ENCODE data around the gene FDX2. TPM values are rescaled to one million over a fixed set of nuclear protein-coding genes. Genes with fewer than 3 reads are reported as not detected.

FDX2 gene
- total and polyA plus RNA-seq, 2 donors (not counting 1 experiment from before 2014, with no cell fraction given), result 14.0 to 21.0 TPM

DNA sequence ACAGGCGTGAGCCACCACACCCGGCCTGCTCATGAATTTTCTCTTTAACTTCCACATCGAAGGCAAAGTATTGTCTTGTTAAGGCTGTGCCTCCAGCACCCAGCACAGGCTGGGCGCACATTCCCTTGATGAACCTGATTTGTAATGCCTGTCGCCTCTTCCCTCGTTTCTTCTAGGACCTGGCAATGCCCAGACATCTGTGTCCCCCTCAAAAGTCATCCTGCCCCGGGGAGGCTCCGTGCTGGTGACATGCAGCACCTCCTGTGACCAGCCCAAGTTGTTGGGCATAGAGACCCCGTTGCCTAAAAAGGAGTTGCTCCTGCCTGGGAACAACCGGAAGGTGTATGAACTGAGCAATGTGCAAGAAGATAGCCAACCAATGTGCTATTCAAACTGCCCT is 41.2 kb downstream of the FDX2 start:
- H3K4me2 ChIP-seq (ENCODE audit: extremely low read depth, insufficient read depth, low read length), result no peak overlapping the region
- TF ChIP-seq EZH2 (IDR thresholded peaks at IDR 0.05; ENCODE audit: low read length, missing control alignments), result no peak
- TF ChIP-seq, protein P1, sequence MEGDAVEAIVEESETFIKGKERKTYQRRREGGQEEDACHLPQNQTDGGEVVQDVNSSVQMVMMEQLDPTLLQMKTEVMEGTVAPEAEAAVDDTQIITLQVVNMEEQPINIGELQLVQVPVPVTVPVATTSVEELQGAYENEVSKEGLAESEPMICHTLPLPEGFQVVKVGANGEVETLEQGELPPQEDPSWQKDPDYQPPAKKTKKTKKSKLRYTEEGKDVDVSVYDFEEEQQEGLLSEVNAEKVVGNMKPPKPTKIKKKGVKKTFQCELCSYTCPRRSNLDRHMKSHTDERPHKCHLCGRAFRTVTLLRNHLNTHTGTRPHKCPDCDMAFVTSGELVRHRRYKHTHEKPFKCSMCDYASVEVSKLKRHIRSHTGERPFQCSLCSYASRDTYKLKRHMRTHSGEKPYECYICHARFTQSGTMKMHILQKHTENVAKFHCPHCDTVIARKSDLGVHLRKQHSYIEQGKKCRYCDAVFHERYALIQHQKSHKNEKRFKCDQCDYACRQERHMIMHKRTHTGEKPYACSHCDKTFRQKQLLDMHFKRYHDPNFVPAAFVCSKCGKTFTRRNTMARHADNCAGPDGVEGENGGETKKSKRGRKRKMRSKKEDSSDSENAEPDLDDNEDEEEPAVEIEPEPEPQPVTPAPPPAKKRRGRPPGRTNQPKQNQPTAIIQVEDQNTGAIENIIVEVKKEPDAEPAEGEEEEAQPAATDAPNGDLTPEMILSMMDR (conservative IDR thresholded peaks at IDR 0.05 in 1 of 2, IDR thresholded peaks at IDR 0.05 in 1 of 2; ENCODE audit: low read depth in 1 of 2, low read length in 2 of 2), result no peak
- H3K79me2 ChIP-seq (ENCODE audit: control insufficient read depth, insufficient read depth, low read length), result no peaks in the 10 kb centered on the region
- H3K4me1 ChIP-seq (ENCODE audit: control insufficient read depth, extremely low read depth, insufficient read depth, low read length), result peaks cover 7% of the 10 kb centered on the region
- peaks cover 13% of the 10 kb centered on the region for H3K27me3 ChIP-seq (ENCODE audit: control insufficient read depth, insufficient read depth, low read length)
- H4K20me1 ChIP-seq (ENCODE audit: control insufficient read depth, extremely low read depth, insufficient read depth, low read length), result no peaks in the 10 kb centered on the region
- no peak overlapping the region for H3K27ac ChIP-seq (ENCODE audit: insufficient read depth, low read length)
- no peaks in the 10 kb centered on the region for H3K36me3 ChIP-seq (ENCODE audit: control insufficient read depth, insufficient read depth, low read length)
- no peak overlapping the region for H2AFZ ChIP-seq (ENCODE audit: low read length)
- no peaks in the 10 kb centered on the region for H3K9me3 ChIP-seq (ENCODE audit: control insufficient read depth, insufficient read depth, low read depth, low read length)
- no peak for DNase-seq (ENCODE audit: low read depth in 2 of 2)
- H3K4me3 ChIP-seq (replicated peaks in 1 of 4; ENCODE audit: control extremely low read depth in 1 of 4, insufficient read depth in 1 of 4, low read depth in 3 of 4, low read length in 4 of 4), result no peak overlapping the region
- H3K9ac ChIP-seq (ENCODE audit: insufficient read depth, low read length), result no peak overlapping the region

- TF ChIP-seq, protein P1 (conservative IDR thresholded peaks at IDR 0.05 in 1 of 2, IDR thresholded peaks at IDR 0.05 in 1 of 2; ENCODE audit: low read depth in 1 of 2, low read length in 2 of 2), result no peak
- no peak for TF ChIP-seq EZH2 (IDR thresholded peaks at IDR 0.05; ENCODE audit: low read length, missing control alignments)
- Histone ChIP-seq H3K4me2 (ENCODE audit: extremely low read depth, insufficient read depth, low read length) (no peak overlapping the region), H3K27me3 (ENCODE audit: control insufficient read depth, insufficient read depth, low read length) (peaks cover 13% of the 10 kb centered on the region), H3K36me3 (ENCODE audit: control insufficient read depth, insufficient read depth, low read length) (no peaks in the 10 kb centered on the region), H3K4me1 (ENCODE audit: control insufficient read depth, extremely low read depth, insufficient read depth, low read length) (peaks cover 7% of the 10 kb centered on the region), H3K4me3 (replicated peaks in 1 of 4; ENCODE audit: control extremely low read depth in 1 of 4, insufficient read depth in 1 of 4, low read depth in 3 of 4, low read length in 4 of 4) (peak overlapping the region in 2 of 4 experiments; percentile 26 to 61), H4K20me1 (ENCODE audit: control insufficient read depth, extremely low read depth, insufficient read depth, low read length) (no peaks in the 10 kb centered on the region), H3K9ac (ENCODE audit: insufficient read depth, low read length) (no peak overlapping the region), H3K27ac (ENCODE audit: insufficient read depth, low read length) (no peak overlapping the region), H3K79me2 (ENCODE audit: control insufficient read depth, insufficient read depth, low read length) (no peaks in the 10 kb centered on the region), H2AFZ (ENCODE audit: low read length) (no peak overlapping the region), H3K9me3 (ENCODE audit: control insufficient read depth, insufficient read depth, low read depth, low read length) (no peaks in the 10 kb centered on the region)
- no peak for DNase-seq (ENCODE audit: low read depth in 2 of 2)
Measured at GRCh38 chr19:10271543-10272086, 44.2 kb downstream of the FDX2 start.

DNA sequence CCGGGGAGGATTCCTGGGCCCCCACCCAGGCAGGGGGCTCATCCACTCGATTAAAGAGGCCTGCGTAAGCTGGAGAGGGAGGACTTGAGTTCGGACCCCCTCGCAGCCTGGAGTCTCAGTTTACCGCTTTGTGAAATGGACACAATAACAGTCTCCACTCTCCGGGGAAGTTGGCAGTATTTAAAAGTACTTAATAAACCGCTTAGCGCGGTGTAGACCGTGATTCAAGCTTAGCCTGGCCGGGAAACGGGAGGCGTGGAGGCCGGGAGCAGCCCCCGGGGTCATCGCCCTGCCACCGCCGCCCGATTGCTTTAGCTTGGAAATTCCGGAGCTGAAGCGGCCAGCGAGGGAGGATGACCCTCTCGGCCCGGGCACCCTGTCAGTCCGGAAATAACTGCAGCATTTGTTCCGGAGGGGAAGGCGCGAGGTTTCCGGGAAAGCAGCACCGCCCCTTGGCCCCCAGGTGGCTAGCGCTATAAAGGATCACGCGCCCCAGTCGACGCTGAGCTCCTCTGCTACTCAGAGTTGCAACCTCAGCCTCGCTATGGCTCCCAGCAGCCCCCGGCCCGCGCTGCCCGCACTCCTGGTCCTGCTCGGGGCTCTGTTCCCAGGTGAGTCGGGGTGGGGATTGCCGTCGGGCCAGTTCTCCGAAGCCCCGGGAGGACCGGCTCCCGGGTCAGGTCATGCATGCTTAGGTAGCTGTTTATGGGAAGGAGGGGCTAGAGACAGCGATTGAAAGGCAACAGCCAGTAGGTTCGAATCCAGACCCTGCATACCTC is 45.0 kb downstream of the FDX2 start, which contains the start of gene ICAM1:
TSS of gene ICAM1 (plus strand) at position 505 of the 779 bp plus-strand sequence. CDS start at position 545, 40 bp downstream.
- Histone ChIP-seq H3K9ac (ENCODE audit: insufficient read depth, low read length) (no peak within 1 kb of the TSS), H3K27me3 (ENCODE audit: control insufficient read depth, insufficient read depth, low read length) (peaks cover 13% of the 10 kb centered on the region), H3K79me2 (ENCODE audit: control insufficient read depth, insufficient read depth, low read length) (no peaks in the 10 kb centered on the region), H4K20me1 (ENCODE audit: control insufficient read depth, extremely low read depth, insufficient read depth, low read length) (no peaks in the 10 kb centered on the region), H3K36me3 (ENCODE audit: control insufficient read depth, insufficient read depth, low read length) (no peaks in the 10 kb centered on the region), H3K27ac (ENCODE audit: insufficient read depth, low read length) (no peak within 1 kb of the TSS), H3K4me3 (replicated peaks in 1 of 4; ENCODE audit: control extremely low read depth in 1 of 4, insufficient read depth in 1 of 4, low read depth in 3 of 4, low read length in 4 of 4) (peak within 1 kb of the TSS; percentile 2 to 61 (median 28)), H3K4me1 (ENCODE audit: control insufficient read depth, extremely low read depth, insufficient read depth, low read length) (peaks cover 7% of the 10 kb centered on the region), H3K4me2 (ENCODE audit: extremely low read depth, insufficient read depth, low read length) (peak within 1 kb of the TSS; percentile 68), H2AFZ (ENCODE audit: low read length) (peak within 1 kb of the TSS; percentile 3), H3K9me3 (ENCODE audit: control insufficient read depth, insufficient read depth, low read depth, low read length) (no peaks in the 10 kb centered on the region)
- peak; percentile 45 to 62 for DNase-seq (ENCODE audit: low read depth in 2 of 2)
- TF ChIP-seq, protein P1 (conservative IDR thresholded peaks at IDR 0.05 in 1 of 2, IDR thresholded peaks at IDR 0.05 in 1 of 2; ENCODE audit: low read depth in 1 of 2, low read length in 2 of 2), result no peak
- TF ChIP-seq EZH2 (IDR thresholded peaks at IDR 0.05; ENCODE audit: low read length, missing control alignments), result peak; percentile 10
